ENCODE data around the gene IL27RA.
"Not testable (repeated sequence)": the region's sequence is repeated elsewhere in the genome, so short reads cannot be mapped to it uniquely, and the experiment has no call there.

The IL27RA gene

GRCh38 chr19:14000691-14001375 lies 30.7 kb upstream of the IL27RA start:
- DNase-seq: no peak

- no peak for DNase-seq
Observed at GRCh38 chr19:14002571-14003250, 28.9 kb upstream of the IL27RA start.

GRCh38 chr19:14003251-14004055 lies 28.1 kb upstream of the IL27RA start:
- DNase-seq: peak; percentile 64

GRCh38 chr19:14004619-14005348 lies 26.8 kb upstream of the IL27RA start:
- peak; percentile 93 for DNase-seq

GRCh38 chr19:14005349-14006084 lies 26.0 kb upstream of the IL27RA start:
- peak; percentile 99 for DNase-seq

DNA sequence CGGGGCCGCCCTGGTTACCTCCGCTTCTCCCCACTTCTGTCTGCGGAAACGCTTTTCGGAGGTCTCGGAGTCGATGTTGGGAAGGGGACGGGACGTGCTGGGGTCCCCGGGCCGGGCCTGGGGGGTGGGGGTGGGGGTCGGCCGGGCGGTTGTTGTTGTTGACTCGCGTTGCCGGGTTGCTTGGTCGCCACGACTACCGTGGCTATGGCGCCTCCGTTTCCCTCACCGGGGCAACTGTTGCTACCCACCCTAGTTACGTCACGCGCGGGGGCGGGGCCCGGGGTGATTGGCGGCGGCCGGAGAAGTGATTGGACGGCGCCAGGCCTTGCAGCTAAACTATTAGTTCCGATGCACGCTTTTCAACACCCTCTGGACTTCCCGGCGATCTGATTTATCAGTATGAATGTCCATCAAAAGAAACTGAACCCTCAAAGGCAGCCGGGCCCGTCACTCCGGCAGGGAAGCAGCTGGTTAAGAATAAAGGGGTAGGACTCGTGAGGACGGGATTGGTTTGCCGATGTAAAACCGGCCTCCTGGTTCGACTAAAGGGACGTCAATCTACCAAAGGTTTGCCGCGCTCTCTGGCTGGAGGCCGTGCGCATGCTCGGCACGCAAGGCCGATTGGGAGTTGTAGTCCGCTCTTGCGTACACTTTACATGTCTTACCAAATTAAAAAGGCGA lies 25.3 kb upstream of the IL27RA start, which contains the start of gene RFX1:
RFX1 (minus strand) TSS at position 236 of the 681 bp plus-strand sequence. CDS start 12,477 bp downstream, outside the sequence.
- DNase-seq: peak; percentile 100

DNA sequence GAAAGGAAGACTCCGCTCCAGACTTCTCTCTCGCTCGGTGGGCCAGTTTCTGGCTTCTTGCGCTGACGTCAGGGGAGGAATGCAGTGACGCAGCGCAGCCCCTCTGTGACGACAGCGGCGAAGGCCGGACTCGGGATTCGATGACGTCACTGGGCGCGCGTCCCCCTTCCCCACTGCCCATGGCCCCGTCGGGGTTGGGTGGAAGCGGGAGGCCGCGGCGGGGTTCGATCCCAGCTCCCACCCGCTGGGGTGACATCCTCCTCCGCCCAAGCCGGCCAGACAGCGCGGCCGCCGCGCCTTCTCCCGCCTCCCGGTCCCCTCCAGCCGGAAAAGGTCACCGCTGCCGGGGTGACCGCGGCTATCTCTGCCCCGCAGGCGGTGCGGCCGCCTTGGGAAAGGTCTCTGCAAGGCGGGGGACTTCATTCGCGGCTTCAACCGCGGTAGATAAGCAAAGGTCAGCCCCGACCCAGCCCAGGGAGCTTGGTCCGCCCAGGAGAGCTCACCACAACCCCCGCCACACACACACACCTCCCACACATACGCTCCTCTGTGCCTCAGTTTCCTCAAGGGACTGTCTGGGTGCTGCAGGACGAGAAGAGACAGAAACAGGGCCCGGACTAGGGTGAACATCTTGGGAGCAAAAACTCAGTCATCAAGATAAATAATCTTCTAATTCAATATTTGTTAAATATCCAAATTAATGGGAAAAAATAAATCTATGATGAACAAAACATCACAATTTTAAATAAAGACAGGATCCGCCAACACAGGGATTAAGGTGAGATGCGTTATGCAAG lies 24.6 kb upstream of the IL27RA start:
- peak; percentile 100 for DNase-seq

- no peak for DNase-seq
Observed at GRCh38 chr19:14012378-14012915, 19.1 kb upstream of the IL27RA start.

DNA sequence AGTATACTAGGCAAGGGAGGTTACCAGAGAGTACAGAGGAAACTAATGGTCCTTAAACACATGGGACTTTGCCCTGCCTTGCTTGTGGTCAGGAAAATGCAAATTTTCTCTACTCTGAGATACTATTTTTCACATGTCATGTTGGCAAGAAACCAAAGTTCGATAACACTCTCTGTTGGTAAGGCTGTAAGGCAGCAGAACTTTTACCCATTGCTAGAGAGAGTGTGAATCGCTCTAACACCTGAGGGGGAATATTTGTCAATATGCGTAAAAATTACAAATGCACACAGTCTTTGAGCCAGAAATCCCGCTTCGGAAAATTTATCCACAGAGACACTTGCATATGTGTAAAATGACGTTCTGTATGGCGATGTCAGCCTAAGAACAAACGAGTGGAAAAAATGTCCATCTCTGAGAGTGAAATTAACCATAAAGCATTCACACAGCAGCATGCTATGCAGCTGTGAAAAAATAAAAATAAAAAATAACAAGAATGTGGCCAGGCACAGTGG lies 16.0 kb upstream of the IL27RA start:
- DNase-seq: peak; percentile 99

- no peak for DNase-seq
Observed at GRCh38 chr19:14019100-14019499, 12.5 kb upstream of the IL27RA start.

DNA sequence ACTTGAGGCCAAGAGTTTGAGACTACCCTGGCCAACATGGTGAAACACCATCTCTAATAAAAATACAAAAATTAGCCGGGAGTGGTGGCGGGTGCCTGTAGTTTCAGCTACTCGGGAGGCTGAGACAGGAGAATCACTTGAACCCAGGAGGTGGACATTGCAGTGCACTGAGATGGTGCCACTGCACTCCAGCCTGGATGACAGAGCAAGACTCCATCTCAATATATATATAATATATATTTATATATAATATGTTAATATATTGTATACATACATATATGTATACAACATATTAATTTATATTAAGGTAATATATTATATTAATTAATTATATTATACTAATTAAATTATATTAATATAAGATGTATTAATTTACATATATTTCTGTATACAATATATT lies 11.8 kb upstream of the IL27RA start:
- DNase-seq: not testable (repeated sequence)

- peak; percentile 60 for DNase-seq
Observed at GRCh38 chr19:14021474-14021873, 10.1 kb upstream of the IL27RA start.

DNA sequence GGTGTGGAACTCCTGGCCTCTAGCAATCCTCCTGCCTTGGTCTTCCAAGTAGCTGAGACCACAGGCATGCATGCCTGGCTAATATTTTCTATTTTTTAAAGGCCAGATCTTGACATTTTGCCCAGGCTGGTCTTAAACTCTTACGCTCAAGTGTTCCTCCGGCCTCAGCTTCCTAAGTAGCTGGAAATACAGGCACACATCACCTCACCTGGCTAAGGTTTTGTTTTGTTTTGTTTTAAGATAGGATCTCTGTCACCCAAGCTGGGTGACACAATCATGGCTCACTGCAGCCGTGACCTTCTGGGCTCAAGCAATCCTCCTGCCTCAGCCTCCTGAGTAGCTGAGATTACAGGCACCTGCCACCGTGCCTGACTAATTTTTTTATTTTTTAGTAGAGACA lies 9.1 kb upstream of the IL27RA start:
- no peak for DNase-seq

DNA sequence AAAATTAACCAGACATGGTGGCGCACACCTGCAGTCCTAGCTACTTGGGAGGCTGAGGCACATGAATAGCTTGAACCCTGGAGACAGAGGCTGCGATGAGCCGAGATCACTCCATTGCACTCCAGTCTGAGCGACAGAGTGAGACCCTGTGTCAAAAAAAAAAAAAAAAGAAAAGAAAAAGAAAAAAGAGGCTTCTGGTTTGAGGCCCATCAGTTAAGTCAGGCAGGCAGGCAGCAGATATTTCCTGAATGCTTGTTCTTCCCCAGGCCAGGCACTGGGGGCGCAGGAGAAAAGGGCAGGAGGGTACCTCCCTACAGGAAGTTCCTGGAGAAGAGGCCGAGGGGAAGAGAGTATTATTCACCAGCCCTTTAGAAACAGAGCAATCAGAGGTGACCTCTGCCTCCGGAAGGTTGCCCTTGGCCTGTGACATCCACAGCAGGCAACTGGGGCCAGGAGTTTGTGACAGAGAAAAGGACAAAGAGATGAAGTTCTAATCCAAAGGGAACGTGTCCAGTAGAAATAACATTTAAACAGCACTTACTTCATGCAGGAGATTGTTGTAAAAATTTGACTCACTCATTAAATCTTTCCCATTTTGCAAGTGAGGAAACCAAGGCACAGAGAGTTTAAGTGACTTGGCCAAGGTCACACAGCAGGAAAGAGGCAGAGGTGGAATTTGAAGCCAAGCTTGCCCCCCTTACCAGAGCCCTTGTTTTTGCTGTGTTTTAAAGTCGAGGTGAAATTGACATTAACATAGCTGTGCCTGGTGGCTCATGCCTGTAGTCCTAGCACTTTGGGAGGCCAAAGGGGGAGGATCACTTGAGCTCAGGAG lies 7.9 kb upstream of the IL27RA start:
- DNase-seq: peak; percentile 99

GRCh38 chr19:14026652-14027192 lies 4.8 kb upstream of the IL27RA start:
- DNase-seq: not testable (repeated sequence)

DNA sequence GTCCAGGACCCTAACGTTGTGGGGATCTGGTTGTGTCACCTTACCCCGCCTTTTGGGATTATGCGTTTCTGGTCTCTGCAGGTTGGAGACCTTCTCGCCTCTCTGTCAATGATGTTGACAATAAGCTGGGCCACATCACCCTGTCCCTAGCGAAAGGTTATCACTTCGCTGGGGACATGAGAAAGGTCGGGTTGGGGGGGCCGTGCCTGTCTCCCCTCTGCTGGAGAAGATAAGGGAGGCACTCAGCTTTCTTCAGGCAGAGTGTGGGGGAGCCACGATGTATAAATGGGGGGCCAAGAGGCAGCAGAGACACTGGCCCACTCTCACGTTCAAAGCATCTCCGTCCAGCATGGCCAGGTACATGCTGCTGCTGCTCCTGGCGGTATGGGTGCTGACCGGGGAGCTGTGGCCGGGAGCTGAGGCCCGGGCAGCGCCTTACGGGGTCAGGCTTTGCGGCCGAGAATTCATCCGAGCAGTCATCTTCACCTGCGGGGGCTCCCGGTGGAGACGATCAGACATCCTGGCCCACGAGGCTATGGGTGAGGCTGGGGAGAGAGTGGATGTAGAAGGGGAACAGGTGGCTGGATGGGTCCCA lies 3.6 kb upstream of the IL27RA start, which contains the start of gene RLN3:
RLN3 (plus strand) TSS at position 293 of the 595 bp plus-strand sequence; CDS start at position 350, 57 bp downstream.
- no peak for DNase-seq

DNA sequence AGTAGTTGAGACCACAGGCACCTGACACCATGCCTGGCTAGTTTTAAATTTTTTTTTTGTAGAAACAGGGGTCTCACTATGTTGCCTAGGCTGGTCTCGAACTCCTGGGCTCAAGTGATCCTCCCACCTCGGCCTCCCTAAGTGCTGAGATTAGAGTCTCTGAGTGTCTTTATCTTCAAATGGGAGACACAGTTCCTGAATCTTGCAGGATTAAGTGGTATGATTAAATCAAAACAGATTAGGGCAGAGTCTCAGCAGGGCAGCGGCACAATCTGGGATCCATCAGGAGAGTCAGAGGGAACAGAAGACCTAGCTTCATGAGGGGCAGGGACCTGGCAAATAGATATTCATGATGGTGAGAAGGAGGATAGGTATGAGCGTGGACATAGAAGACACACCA lies 2.7 kb upstream of the IL27RA start:
- peak; percentile 70 for DNase-seq

- no peak for DNase-seq
Observed at GRCh38 chr19:14030997-14031718, 404 bp upstream of the IL27RA start.

Measured in OCI-M1 (cell line).